SK-N-SH treated with all-trans-retinoic acid at 6 μM for 48 hours (cell line): ENCODE results near the gene PLPPR5.

Experiments used
- ATAC-seq: fragments of 200-7000 bp; cut with Tn5 transposase; 3 replicates; pipeline ENCODE4 v1.9.1; 2020; ENCODE audit warnings: mild to moderate bottlenecking, moderate library complexity
- ARNTL ChIP-seq: fragments of 450-650 bp; formaldehyde crosslinking; IDR thresholded peaks from 2 replicates; pipeline ENCODE4 v1.5.0; 2020; ENCODE audit warnings: low read depth, mild to moderate bottlenecking, moderate library complexity, borderline replicate concordance
- BACH2 ChIP-seq: fragments of 250-450 bp; sonication (Bioruptor Pico); IDR thresholded peaks from 2 replicates; pipeline ENCODE4 v1.9.0; 2021; ENCODE audit warnings: mild to moderate bottlenecking, borderline replicate concordance
- CREB5 ChIP-seq: fragments of 250-450 bp; sonication (Bioruptor Pico); IDR thresholded peaks from 2 replicates; pipeline ENCODE4 v1.5.1; 2020; ENCODE audit warnings: low read depth, mild to moderate bottlenecking, moderate library complexity
- CSDC2 ChIP-seq: fragments of 250-450 bp; sonication (Bioruptor Pico); IDR thresholded peaks from 2 replicates; pipeline ENCODE4 v1.5.0; 2020; ENCODE audit warnings: mild to moderate bottlenecking, moderate library complexity
- CSRNP3 ChIP-seq: fragments of 250-450 bp; sonication (Bioruptor Pico); IDR thresholded peaks from 2 replicates; pipeline ENCODE4 v1.5.1; 2021; ENCODE audit warnings: mild to moderate bottlenecking, moderate library complexity
- ESRRG ChIP-seq: fragments of 250-450 bp; sonication (Bioruptor Pico); IDR thresholded peaks from 2 replicates; pipeline ENCODE4 v1.6.1; 2021; ENCODE audit warnings: mild to moderate bottlenecking
- ISL1 ChIP-seq: fragments of 250-450 bp; sonication (Bioruptor Pico); IDR thresholded peaks from 2 replicates; pipeline ENCODE4 v2.1.2; 2022; ENCODE audit warnings: mild to moderate bottlenecking, moderate library complexity
- OSR1 ChIP-seq: fragments of 250-450 bp; sonication (Bioruptor Pico); IDR thresholded peaks from 2 replicates; pipeline ENCODE4 v1.8.0; 2022; ENCODE audit warnings: moderate library complexity, mild to moderate bottlenecking, inconsistent platforms
- PATZ1 ChIP-seq: fragments of 250-450 bp; sonication (Bioruptor Pico); IDR thresholded peaks from 2 replicates; pipeline ENCODE4 v1.8.0; 2020; ENCODE audit warnings: mild to moderate bottlenecking, moderate library complexity, borderline replicate concordance
- POU6F1 ChIP-seq: fragments of 250-450 bp; sonication (Bioruptor Pico); IDR thresholded peaks from 2 replicates; pipeline ENCODE4 v1.8.0; 2021; ENCODE audit warnings: low read depth, mild to moderate bottlenecking, moderate library complexity, borderline replicate concordance
- PPARA ChIP-seq: fragments of 250-450 bp; sonication (Bioruptor Pico); IDR thresholded peaks from 2 replicates; pipeline ENCODE4 v1.5.0; 2020; ENCODE audit warnings: mild to moderate bottlenecking, borderline replicate concordance
- RARB ChIP-seq: fragments of 250-450 bp; sonication (Bioruptor Pico); IDR thresholded peaks from 2 replicates; pipeline ENCODE4 v1.8.0; 2021; ENCODE audit warnings: mild to moderate bottlenecking, moderate library complexity
- SNAI2 ChIP-seq: fragments of 250-450 bp; sonication (Bioruptor Pico); IDR thresholded peaks from 2 replicates; pipeline ENCODE4 v1.5.0; 2020; ENCODE audit warnings: mild to moderate bottlenecking, moderate library complexity
- TCF4 ChIP-seq: fragments of 250-450 bp; sonication (Bioruptor Pico); IDR thresholded peaks from 2 replicates; pipeline ENCODE4 v1.8.0; 2021; ENCODE audit warnings: mild to moderate bottlenecking, moderate library complexity, borderline replicate concordance
- TOX ChIP-seq: fragments of 250-450 bp; sonication (Bioruptor Pico); IDR thresholded peaks from 2 replicates; pipeline ENCODE4 v1.8.0; 2021; ENCODE audit warnings: mild to moderate bottlenecking, moderate library complexity, borderline replicate concordance
- TSHZ2 ChIP-seq: fragments of 250-450 bp; sonication (Bioruptor Pico); IDR thresholded peaks from 2 replicates; pipeline ENCODE4 v1.5.0; 2020; ENCODE audit warnings: mild to moderate bottlenecking, moderate library complexity
- ZC3H10 ChIP-seq: fragments of 250-450 bp; sonication (Bioruptor Pico); IDR thresholded peaks from 2 replicates; pipeline ENCODE4 v1.5.1; 2021; ENCODE audit warnings: mild to moderate bottlenecking, moderate library complexity
- ZFP30 ChIP-seq: fragments of 450-650 bp; formaldehyde crosslinking; IDR thresholded peaks from 2 replicates; pipeline ENCODE4 v1.5.0; 2022; ENCODE audit warnings: mild to moderate bottlenecking, moderate library complexity
- ZNF565 ChIP-seq: fragments of 450-650 bp; formaldehyde crosslinking; conservative IDR thresholded peaks from 2 replicates; pipeline ENCODE4 v1.5.0; 2020; ENCODE audit warnings: low read depth, mild to moderate bottlenecking, moderate library complexity
- ZNF70 ChIP-seq: fragments of 450-650 bp; formaldehyde crosslinking; IDR thresholded peaks from 2 replicates; pipeline ENCODE4 v1.5.0; 2020; ENCODE audit warnings: mild to moderate bottlenecking, moderate library complexity

Gene PLPPR5

DNA sequence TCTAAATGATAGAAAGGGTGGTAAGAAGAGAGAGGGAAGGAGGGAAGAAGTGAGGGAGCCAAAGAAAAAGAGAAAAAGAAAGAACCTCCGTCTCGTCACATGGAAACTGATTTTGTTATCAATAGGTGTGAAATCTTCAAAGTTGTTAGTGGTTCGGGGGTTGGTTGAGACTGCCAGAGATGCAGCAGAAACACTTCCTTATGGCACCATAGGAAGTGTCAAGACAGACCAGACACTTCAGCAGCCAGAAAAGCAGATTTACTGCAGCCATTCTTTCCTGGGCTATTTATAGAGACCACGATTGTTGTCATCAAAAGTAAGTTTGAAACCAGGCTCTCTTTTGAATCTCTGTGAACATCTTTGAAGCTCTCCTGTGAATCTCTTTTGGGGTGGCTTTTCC lies 150.5 kb downstream of the PLPPR5 start:
- no peak for ATAC-seq
- TF ChIP-seq OSR1 (CRISPR knock-in tag) = no peak
- no peak for TF ChIP-seq POU6F1
- no peak for TF ChIP-seq TCF4
- TF ChIP-seq PATZ1 (CRISPR knock-in tag) = no peak
- TF ChIP-seq TSHZ2 = no peak
- no peak for TF ChIP-seq ZNF70 (CRISPR knock-in tag)
- TF ChIP-seq ZFP30 (CRISPR knock-in tag) = no peak
- TF ChIP-seq ARNTL = no peak
- TF ChIP-seq RARB (CRISPR knock-in tag) = no peak
- no peak for TF ChIP-seq CSDC2
- TF ChIP-seq CSRNP3 = no peak
- TF ChIP-seq BACH2 = no peak
- no peak for TF ChIP-seq ISL1 (CRISPR knock-in tag)
- TF ChIP-seq SNAI2 (CRISPR knock-in tag) = no peak
- TF ChIP-seq CREB5 = no peak
- TF ChIP-seq, all 23 proteins: peak for 0

- TF ChIP-seq CSDC2 = no peak
- no peak for TF ChIP-seq TOX (CRISPR knock-in tag)
- TF ChIP-seq CSRNP3 = no peak
- no peak for TF ChIP-seq TCF4
- TF ChIP-seq ZNF70 (CRISPR knock-in tag) = no peak
- TF ChIP-seq ZFP30 (CRISPR knock-in tag) = no peak
- TF ChIP-seq POU6F1 = no peak
- TF ChIP-seq ZC3H10 (CRISPR knock-in tag) = no peak
- no peak for TF ChIP-seq OSR1 (CRISPR knock-in tag)
- no peak for TF ChIP-seq PATZ1 (CRISPR knock-in tag)
- no peak for TF ChIP-seq SNAI2 (CRISPR knock-in tag)
- TF ChIP-seq ZNF565 = no peak
- no peak for TF ChIP-seq PPARA (CRISPR knock-in tag)
- TF ChIP-seq ESRRG (CRISPR knock-in tag) = no peak
- TF ChIP-seq ISL1 (CRISPR knock-in tag) = no peak
- TF ChIP-seq ARNTL = no peak
- TF ChIP-seq, all 23 proteins: peak for 0
- ATAC-seq = no peak
Observed at GRCh38 chr1:98849969-98850636, 154.6 kb downstream of the PLPPR5 start.
